ENCODE measurements around the gene EIPR1. TPM values are rescaled to one million over a fixed set of nuclear protein-coding genes. Genes with fewer than 3 reads are reported as not detected.

EIPR1 gene
- total RNA-seq (2012; rRNA removed), result 31.2 and 37.3 TPM in 2 replicates

- Histone ChIP-seq H3K4me1 (ENCODE audit: control insufficient read depth, insufficient read depth, low read length) (peaks cover 25% of the 10 kb centered on the region), H3K9ac (ENCODE audit: low read depth, low read length) (peak within 1 kb of the TSS; percentile 88), H3K9me3 (replicated peaks; ENCODE audit: low read length) (no peaks in the 10 kb centered on the region), H3K36me3 (ENCODE audit: insufficient read depth, low read length) (peaks cover 8% of the 10 kb centered on the region), H3K4me2 (ENCODE audit: low read length) (peak within 1 kb of the TSS; percentile 84), H3K4me3 (ENCODE audit: low read length) (peak within 1 kb of the TSS; percentile 88), H3K27me3 (ENCODE audit: control insufficient read depth, insufficient read depth, low read length) (no peaks in the 10 kb centered on the region)
Observed at GRCh38 chr2:3377612-3378432, at the start of gene EIPR1. TSS of gene EIPR1 (minus strand) at chr2:3377818. CDS start at chr2:3377689, 129 bp downstream.

- Histone ChIP-seq H3K36me3 (ENCODE audit: insufficient read depth, low read length) (peaks cover 55% of the 10 kb centered on the region), H3K4me3 (ENCODE audit: low read length) (no peak overlapping the region), H3K4me1 (ENCODE audit: control insufficient read depth, insufficient read depth, low read length) (peaks cover 6% of the 10 kb centered on the region), H3K9me3 (replicated peaks; ENCODE audit: low read length) (no peaks in the 10 kb centered on the region), H3K27me3 (ENCODE audit: control insufficient read depth, insufficient read depth, low read length) (no peaks in the 10 kb centered on the region), H3K9ac (ENCODE audit: low read depth, low read length) (no peak overlapping the region), H3K4me2 (ENCODE audit: low read length) (no peak overlapping the region)
Observed at GRCh38 chr2:3427272-3427671, 49.7 kb upstream of the EIPR1 start.

- Histone ChIP-seq H3K4me2 (ENCODE audit: low read length) (no peak overlapping the region), H3K36me3 (ENCODE audit: insufficient read depth, low read length) (peaks cover 60% of the 10 kb centered on the region), H3K9ac (ENCODE audit: low read depth, low read length) (no peak overlapping the region), H3K27me3 (ENCODE audit: control insufficient read depth, insufficient read depth, low read length) (no peaks in the 10 kb centered on the region), H3K9me3 (replicated peaks; ENCODE audit: low read length) (no peaks in the 10 kb centered on the region), H3K4me1 (ENCODE audit: control insufficient read depth, insufficient read depth, low read length) (peaks cover 6% of the 10 kb centered on the region), H3K4me3 (ENCODE audit: low read length) (no peak overlapping the region)
Observed at GRCh38 chr2:3426615-3427014, 49.0 kb upstream of the EIPR1 start.

GRCh38 chr2:3424171-3424795, 46.7 kb upstream of the EIPR1 start:
- no peaks in the 10 kb centered on the region for H3K9me3 ChIP-seq (replicated peaks; ENCODE audit: low read length)
- H3K27me3 ChIP-seq (ENCODE audit: control insufficient read depth, insufficient read depth, low read length), result no peaks in the 10 kb centered on the region
- no peak overlapping the region for H3K4me2 ChIP-seq (ENCODE audit: low read length)
- H3K36me3 ChIP-seq (ENCODE audit: insufficient read depth, low read length), result peaks cover 59% of the 10 kb centered on the region
- no peak overlapping the region for H3K4me3 ChIP-seq (ENCODE audit: low read length)
- H3K9ac ChIP-seq (ENCODE audit: low read depth, low read length), result no peak overlapping the region
- H3K4me1 ChIP-seq (ENCODE audit: control insufficient read depth, insufficient read depth, low read length), result no peaks in the 10 kb centered on the region

- H3K4me1 ChIP-seq (ENCODE audit: control insufficient read depth, insufficient read depth, low read length), result no peaks in the 10 kb centered on the region
- no peaks in the 10 kb centered on the region for H3K9me3 ChIP-seq (replicated peaks; ENCODE audit: low read length)
- H3K4me3 ChIP-seq (ENCODE audit: low read length), result no peak overlapping the region
- H3K9ac ChIP-seq (ENCODE audit: low read depth, low read length), result no peak overlapping the region
- H3K36me3 ChIP-seq (ENCODE audit: insufficient read depth, low read length), result peaks cover 54% of the 10 kb centered on the region
- no peak overlapping the region for H3K4me2 ChIP-seq (ENCODE audit: low read length)
- H3K27me3 ChIP-seq (ENCODE audit: control insufficient read depth, insufficient read depth, low read length), result no peaks in the 10 kb centered on the region
Observed at GRCh38 chr2:3423492-3424170, 46.0 kb upstream of the EIPR1 start.

- no peaks in the 10 kb centered on the region for H3K9me3 ChIP-seq (replicated peaks; ENCODE audit: low read length)
- H3K4me2 ChIP-seq (ENCODE audit: low read length), result no peak overlapping the region
- H3K9ac ChIP-seq (ENCODE audit: low read depth, low read length), result no peak overlapping the region
- H3K4me3 ChIP-seq (ENCODE audit: low read length), result no peak overlapping the region
- H3K4me1 ChIP-seq (ENCODE audit: control insufficient read depth, insufficient read depth, low read length), result no peaks in the 10 kb centered on the region
- no peaks in the 10 kb centered on the region for H3K27me3 ChIP-seq (ENCODE audit: control insufficient read depth, insufficient read depth, low read length)
- peaks cover 58% of the 10 kb centered on the region for H3K36me3 ChIP-seq (ENCODE audit: insufficient read depth, low read length)
Observed at GRCh38 chr2:3422161-3422779, 44.7 kb upstream of the EIPR1 start.

GRCh38 chr2:3421580-3421979, 44.0 kb upstream of the EIPR1 start:
- Histone ChIP-seq H3K4me3 (ENCODE audit: low read length) (no peak overlapping the region), H3K4me1 (ENCODE audit: control insufficient read depth, insufficient read depth, low read length) (no peaks in the 10 kb centered on the region), H3K27me3 (ENCODE audit: control insufficient read depth, insufficient read depth, low read length) (no peaks in the 10 kb centered on the region), H3K4me2 (ENCODE audit: low read length) (no peak overlapping the region), H3K9ac (ENCODE audit: low read depth, low read length) (no peak overlapping the region), H3K36me3 (ENCODE audit: insufficient read depth, low read length) (peaks cover 51% of the 10 kb centered on the region), H3K9me3 (replicated peaks; ENCODE audit: low read length) (no peaks in the 10 kb centered on the region)

- H3K9ac ChIP-seq (ENCODE audit: low read depth, low read length), result no peak overlapping the region
- peaks cover 45% of the 10 kb centered on the region for H3K36me3 ChIP-seq (ENCODE audit: insufficient read depth, low read length)
- H3K4me1 ChIP-seq (ENCODE audit: control insufficient read depth, insufficient read depth, low read length), result no peaks in the 10 kb centered on the region
- no peaks in the 10 kb centered on the region for H3K27me3 ChIP-seq (ENCODE audit: control insufficient read depth, insufficient read depth, low read length)
- no peak overlapping the region for H3K4me3 ChIP-seq (ENCODE audit: low read length)
- H3K4me2 ChIP-seq (ENCODE audit: low read length), result no peak overlapping the region
- H3K9me3 ChIP-seq (replicated peaks; ENCODE audit: low read length), result no peaks in the 10 kb centered on the region
Observed at GRCh38 chr2:3420769-3421397, 43.3 kb upstream of the EIPR1 start.

- Histone ChIP-seq H3K9me3 (replicated peaks; ENCODE audit: low read length) (no peaks in the 10 kb centered on the region), H3K4me1 (ENCODE audit: control insufficient read depth, insufficient read depth, low read length) (no peaks in the 10 kb centered on the region), H3K4me2 (ENCODE audit: low read length) (no peak overlapping the region), H3K4me3 (ENCODE audit: low read length) (no peak overlapping the region), H3K27me3 (ENCODE audit: control insufficient read depth, insufficient read depth, low read length) (no peaks in the 10 kb centered on the region), H3K9ac (ENCODE audit: low read depth, low read length) (no peak overlapping the region), H3K36me3 (ENCODE audit: insufficient read depth, low read length) (peaks cover 42% of the 10 kb centered on the region)
Observed at GRCh38 chr2:3420076-3420768, 42.6 kb upstream of the EIPR1 start.

GRCh38 chr2:3418766-3419404, 41.3 kb upstream of the EIPR1 start:
- Histone ChIP-seq H3K9me3 (replicated peaks; ENCODE audit: low read length) (no peaks in the 10 kb centered on the region), H3K36me3 (ENCODE audit: insufficient read depth, low read length) (peaks cover 44% of the 10 kb centered on the region), H3K4me3 (ENCODE audit: low read length) (no peak overlapping the region), H3K27me3 (ENCODE audit: control insufficient read depth, insufficient read depth, low read length) (no peaks in the 10 kb centered on the region), H3K9ac (ENCODE audit: low read depth, low read length) (no peak overlapping the region), H3K4me2 (ENCODE audit: low read length) (no peak overlapping the region), H3K4me1 (ENCODE audit: control insufficient read depth, insufficient read depth, low read length) (no peaks in the 10 kb centered on the region)
